DMS153 (cell line): ENCODE results near the gene SLFN13.
"Not testable (repeated sequence)": the region's sequence is repeated elsewhere in the genome, so short reads cannot be mapped to it uniquely, and the experiment has no call there.

ENCODE experiments used
- DNase-seq: peaks from one replicate; lab custom pipeline; 2025; lab: John Stamatoyannopoulos, UW

Gene SLFN13

DNA sequence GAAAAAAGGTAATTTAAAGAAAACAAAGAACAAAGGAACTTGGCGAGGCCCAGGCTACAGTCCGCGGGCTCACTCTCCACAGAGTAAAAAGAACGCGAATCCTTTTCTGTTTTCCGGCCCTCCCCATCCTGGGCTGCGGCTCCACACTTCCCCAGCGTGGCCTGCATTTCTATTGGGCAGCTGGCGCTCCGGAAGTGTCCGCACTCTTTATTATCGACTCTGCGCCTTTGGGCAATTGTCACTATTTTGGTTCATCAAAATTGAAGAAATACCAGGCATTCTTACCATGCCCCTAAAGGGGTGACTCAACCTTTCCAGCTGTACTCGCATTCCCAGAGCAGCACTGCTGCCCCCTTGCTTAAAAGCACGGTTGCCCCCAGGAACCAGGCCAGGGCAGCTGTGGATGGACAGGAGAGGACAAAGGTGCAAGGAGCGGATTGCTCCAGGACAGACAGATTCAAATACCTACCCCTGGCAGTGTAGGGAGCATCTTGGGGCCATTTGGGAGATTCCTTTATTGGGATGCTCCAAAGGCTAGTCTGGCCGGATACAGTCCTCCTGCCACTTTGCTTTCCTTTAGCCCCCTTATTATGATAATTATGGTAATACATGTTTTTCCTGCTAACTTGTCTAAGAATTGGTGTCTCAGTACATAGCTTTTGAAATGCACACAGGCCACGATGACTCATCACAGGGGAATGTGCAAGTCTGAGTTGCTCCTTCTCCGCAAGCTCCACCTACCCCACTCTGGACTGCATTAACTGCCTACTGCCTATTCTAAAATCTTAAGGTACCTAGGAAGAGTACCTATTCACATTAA, 15.3 kb downstream of the SLFN13 start:
- no peak for DNase-seq

DNA sequence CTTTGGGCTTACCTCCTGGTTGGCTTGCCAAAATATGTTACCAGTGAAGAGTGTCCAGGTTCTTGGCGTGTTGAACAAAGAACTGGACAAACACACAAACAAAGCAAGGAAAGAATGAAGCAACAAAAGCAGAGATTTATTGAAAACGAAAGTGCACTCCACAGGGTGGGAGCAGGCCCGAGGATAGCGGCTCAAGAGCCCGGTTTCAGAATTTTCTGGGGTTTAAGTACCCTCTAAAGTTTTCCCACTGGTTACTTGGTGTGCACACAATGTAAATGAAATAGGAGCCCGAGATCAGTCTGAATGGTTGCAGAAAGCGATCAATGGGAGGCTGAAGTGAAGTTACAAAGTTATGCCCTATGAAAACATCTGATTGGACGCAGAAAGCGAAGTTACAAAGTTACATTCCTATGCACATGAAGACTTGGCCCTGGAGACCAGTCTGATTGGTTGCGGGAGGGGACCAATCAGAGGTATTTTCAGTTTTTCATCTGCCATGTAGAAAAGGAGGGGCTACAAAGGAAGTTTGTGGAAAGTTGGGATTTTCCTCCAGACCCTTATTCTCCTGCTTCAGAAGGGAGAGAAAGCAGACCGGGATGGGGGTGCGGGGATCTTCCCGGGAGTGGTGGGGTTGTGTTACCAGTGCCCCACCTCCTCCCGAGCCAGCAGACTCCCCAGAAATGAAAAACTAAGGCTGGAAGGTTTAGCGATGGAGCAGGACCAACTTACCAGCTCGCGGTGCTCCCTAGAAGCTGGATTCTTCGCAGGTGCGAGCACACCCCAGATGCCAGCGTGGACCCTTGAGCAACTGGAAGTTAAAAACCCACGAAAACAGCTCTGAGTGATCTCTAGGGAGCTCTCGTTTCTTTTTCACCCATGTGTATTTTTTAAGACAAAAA, 16.1 kb downstream of the SLFN13 start, which contains the start of gene SLFN12:
SLFN12 (minus strand) TSS at position 325 of the 899 bp plus-strand sequence. CDS start 9,472 bp downstream, outside the sequence.
- no peak for DNase-seq

DNA sequence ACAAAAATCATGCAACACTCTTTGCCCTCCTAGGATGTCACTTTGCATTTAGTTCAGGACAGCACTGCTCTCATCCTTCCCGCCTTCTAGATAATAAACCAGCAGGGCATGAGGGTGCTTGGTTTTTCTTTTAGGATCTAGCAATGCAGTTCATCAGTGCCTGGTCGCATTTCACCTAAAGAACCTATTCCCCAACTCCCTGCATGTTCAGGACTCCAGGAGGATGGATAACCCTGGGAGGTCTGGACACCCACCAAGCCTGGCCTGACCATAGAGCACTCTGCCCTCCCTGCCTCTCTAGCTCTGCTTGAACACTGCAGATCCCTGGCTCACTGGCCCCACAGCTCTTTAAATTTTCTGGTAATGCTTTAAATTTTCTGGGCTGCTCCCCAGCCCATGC, 18.9 kb downstream of the SLFN13 start:
- no peak for DNase-seq

DNA sequence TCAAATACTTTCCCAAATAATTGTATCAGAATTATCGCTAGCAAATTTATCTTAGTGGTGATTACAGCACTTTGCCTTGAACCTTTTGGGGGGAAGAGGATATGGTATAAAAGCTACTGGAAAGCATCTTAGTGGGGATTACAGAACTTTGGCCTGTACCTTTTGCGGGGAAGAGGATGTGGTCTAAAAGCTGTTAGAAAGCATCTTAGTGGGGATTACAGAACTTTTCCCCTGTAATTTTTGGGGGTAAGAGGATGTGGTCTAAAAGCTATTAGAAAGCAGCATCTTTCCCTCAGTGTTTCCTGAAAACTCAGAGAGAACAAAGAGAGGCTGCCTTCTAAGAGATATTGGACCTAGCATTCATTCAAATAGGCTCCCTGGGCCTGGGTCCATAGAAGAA, 20.3 kb downstream of the SLFN13 start:
- no peak for DNase-seq

DNA sequence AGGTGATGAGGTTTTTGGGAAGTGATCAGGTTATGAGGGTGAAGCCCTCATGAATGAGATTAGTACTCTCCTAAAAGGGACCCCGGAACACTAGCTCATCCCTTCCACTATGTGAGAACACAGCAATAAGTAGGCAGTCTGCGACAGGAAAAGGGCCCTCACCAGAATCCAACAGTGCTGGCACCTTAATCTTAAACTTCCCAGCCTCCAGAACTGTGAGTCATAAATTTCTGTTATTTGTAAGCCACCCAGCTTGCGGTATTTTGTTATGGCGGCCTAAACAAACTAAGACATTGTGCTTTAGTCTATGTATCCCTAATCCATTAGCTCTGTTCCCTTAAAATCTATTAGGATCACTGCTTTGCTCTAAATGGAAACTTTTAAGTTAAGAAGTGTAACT, 24.8 kb downstream of the SLFN13 start:
- no peak for DNase-seq

DNA sequence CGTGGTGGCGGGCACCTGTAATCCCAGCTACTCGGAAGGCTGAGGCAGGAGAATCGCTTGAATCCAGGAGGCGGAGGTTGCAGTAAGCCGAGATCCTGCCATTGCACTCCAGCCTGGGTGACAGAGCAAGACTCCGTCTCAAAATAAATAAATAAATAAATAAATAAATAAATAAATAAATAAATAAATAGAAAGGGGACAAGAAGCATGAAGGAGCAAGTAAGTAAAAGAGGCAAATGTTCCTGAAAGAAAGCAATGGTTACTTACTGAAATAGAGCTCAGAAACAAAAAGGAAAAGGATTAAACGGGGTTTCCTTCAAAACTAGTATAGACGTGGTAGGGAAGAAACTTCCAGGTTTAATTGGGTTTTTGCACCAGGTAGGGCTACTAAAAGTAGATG, 27.5 kb downstream of the SLFN13 start:
- DNase-seq: not testable (repeated sequence)

DNA sequence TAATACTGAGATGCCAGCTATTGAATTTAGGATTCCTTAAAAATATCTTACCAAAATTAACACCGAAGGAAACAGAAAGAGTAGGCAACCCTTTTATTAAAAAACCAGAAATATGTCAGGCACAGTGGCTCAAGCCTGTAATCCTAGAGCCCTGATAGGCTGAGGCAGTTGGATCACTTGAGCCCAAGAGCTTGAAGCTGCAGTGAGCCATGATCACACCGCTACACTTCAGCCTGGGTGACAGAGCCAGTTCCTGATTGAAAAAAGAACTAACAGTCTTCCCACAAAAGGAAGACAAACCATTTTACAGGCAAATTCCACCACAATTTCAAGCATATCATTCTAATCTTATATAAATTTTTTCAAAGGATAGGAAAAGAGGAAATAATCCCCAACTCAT, 31.9 kb downstream of the SLFN13 start:
- DNase-seq: no peak

DNA sequence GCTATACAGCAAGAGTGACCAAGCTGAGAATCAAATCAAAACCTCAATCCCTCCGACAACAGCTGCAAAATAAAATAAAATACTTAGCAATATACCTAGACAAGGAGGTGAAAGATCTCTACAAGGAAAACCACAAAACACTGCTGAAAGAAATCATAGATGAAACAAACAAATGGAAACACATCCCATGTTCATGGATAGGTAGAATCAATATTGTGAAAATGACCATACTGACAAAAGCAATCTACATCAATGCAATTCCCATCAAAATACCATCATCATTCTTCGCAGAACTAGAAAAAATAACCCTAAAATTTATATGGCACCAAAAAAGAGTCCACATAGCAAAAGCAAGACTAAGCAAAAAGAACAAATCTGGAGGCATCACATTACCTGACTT, 33.9 kb downstream of the SLFN13 start:
- not testable (repeated sequence) for DNase-seq

DNA sequence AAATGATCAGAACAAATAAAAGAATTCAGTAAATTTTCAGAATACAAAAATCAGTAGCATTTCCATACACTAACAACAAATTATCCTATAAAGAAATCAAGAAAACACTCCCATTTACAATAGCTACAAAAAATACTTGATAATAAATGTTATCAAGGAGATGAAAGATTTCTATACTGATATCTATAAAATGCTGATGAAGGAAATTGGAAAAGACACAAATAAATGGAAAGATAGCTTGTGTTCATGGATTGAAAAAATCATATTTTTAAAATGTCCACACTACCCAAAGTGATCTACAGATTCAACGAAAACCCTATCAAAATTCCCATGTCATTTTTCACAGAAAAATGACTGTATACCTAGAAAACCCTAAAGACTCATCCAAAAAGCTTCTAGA, 34.3 kb downstream of the SLFN13 start:
- DNase-seq: no peak

DNA sequence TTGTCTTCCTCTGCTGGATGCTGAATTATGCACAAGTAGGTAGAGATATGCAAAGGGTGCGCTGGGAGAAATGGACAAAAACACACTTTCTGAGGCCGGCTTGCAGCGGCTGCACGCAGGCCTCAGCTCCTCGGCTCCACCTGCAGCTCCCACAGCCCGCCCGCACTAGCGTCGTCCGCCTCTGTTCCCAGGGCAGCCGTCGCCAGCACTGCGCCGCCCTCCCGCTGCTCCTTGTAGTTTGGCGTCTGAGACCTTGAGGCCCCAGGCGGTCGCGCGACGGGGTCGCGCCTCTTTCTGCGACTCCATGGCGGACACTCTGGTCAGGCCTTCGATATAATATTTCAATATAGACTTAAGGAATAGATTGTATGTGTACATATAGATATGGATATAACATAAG, 41.0 kb downstream of the SLFN13 start:
- no peak for DNase-seq

DNA sequence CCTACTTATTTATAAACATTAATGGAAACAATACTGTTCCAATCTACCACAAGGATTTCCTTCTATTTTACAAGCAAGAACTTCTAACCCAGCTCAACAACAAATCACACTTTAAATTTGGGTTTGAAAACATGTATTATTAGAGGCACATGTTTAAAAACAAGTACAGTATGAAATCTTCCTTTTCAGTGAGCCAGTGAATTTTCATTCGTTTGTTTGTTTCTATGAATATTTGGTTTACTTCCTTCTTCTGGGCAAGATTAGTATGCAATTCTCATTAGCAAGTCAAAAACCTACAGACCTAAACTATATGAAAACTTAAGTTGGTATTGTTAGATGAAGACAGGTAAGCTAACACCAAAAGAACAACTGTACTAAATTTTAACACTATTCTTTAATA, 42.0 kb downstream of the SLFN13 start:
- DNase-seq: no peak

DNA sequence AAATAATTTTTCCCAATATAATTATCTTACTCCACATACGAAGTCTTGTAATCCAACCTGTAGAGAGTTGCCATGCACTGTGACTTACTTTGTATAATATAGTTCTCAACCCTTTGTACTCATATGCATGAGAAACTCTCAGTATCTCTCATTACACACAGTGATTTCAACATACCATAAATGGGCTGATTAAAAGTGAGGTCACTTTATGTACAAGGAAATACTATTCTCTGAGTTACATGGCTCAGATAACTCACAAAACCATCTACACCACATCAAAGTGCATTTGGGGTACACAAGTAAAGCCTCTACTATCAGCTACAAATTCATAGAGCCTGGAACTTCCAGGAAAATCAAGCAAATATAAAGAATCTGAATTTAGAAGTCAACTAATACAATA, 44.2 kb downstream of the SLFN13 start:
- DNase-seq: no peak

DNA sequence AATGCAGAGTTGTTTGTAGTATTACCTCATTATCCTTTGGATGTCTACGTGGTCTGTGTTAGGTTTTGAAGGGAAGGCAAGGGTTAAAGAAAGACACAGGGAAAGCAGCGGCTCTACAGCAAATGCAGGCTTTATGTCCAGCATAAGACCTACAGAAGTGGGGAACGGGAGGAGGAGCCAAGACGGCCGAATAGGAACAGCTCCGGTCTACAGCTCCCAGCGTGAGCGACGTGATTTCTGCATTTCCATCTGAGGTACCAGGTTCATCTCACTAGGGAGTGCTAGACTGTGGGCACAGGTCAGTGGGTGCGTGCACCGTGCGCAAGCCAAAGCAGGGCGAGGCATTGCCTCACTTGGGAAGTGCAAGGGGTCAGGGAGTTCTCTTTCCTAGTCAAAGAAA, 54.8 kb downstream of the SLFN13 start:
- not testable (repeated sequence) for DNase-seq

DNA sequence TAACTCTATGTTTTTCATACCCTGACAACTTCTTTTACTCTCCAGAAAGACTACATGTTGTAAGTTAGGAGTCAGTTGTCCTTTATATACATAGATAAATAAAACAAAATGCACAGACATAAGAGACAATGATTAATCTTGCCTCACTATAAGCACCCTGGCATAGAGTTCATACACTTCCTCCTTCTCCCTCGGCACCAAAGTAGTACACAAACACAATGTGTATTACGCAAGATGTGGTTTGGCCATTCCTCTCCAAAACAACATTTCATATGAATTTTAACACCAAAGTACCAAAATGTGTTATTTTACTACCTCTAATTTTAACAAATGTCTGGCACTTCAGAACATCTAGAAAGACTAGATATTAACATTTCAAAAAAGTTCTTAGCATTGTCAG, 57.9 kb downstream of the SLFN13 start:
- DNase-seq: no peak

DNA sequence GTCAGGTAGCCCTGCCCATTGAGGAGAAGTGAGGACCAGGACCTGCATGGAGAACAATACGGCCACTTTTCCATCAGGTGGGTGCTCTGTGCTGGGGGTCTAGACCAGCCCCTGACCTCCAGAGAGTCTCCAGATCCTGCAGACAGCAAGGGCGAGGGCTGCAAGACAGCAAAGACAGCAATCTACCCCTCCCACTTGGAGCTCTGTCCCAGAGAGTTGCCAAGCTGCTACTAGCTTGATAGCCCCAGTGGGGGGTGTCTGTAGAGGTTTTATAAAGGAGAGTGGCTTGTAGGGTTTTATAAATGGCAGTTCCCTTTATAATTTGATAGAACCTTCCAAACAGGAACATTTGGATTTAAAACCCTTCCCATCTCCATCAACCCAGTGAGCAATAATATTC, 58.4 kb downstream of the SLFN13 start:
- no peak for DNase-seq

DNA sequence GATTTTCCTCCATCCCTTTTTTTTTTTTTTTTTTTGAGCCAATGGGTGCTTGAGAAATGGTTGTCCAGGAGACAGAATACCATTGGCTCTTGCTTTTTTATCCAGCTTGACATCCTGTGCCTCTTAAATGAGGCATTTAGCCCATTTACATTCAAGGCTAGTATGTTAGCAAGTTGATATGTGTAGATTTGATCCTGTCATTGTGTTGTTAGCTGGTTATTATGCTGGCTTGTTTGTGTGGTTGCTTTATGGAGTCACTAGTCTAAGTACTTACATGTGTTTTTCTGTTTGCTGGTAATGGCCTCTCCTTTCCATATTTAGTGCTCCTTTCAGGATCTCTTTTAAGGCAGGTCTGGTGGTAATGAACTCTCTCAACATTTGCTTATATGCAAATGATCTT, 61.1 kb downstream of the SLFN13 start:
- no peak for DNase-seq
